ENCODE data around the gene CUX1. TPM values are rescaled to one million over a fixed set of nuclear protein-coding genes. Genes with fewer than 3 reads are reported as not detected.

The CUX1 gene
- total RNA-seq, 1 experiment from 2014 or later = 116 TPM

GRCh38 chr7:101976411-101976810 lies 159.0 kb downstream of the CUX1 start:
- peaks cover 36% of the 10 kb centered on the region for H3K4me1 Mint-ChIP-seq (ENCODE audit: low read depth, unreplicated experiment)
- POLR2A ChIA-PET = no interaction called here
- peaks cover 10% of the 10 kb centered on the region for H3K9me3 Mint-ChIP-seq (ENCODE audit: unreplicated experiment)
- no peaks in the 10 kb centered on the region for H3K9me3 ChIP-seq
- no peak for TF ChIP-seq CTCF (IDR thresholded peaks at IDR 0.05; ENCODE audit: insufficient read depth in 1 of 2, low read depth in 1 of 2, low read length in 1 of 2, severe bottlenecking in 1 of 2, unreplicated experiment in 1 of 2)
- no peaks in the 10 kb centered on the region; the same call in 1 of the 2 replicates for H3K36me3 ChIP-seq (ENCODE audit: control insufficient read depth, insufficient read depth, low read length)
- CTCF ChIA-PET = no interaction called here
- peaks cover 64% of the 10 kb centered on the region for H3K36me3 Mint-ChIP-seq (ENCODE audit: insufficient read depth, unreplicated experiment)
- H3K27ac Mint-ChIP-seq (ENCODE audit: unreplicated experiment) = peak overlapping the region; percentile 34
- no peak overlapping the region for H3K4me3 ChIP-seq (ENCODE audit: low read depth, low read length)
- no peaks in the 10 kb centered on the region for H3K27me3 Mint-ChIP-seq (ENCODE audit: insufficient read depth, unreplicated experiment)
- no peak for DNase-seq
- peaks cover 18% of the 10 kb centered on the region for H3K4me1 ChIP-seq
- no TSS peak for BruUV-seq (replicated peaks)
- no peaks in the 10 kb centered on the region for H3K27me3 ChIP-seq (replicated peaks; ENCODE audit: control insufficient read depth, insufficient read depth, low read length)
- intact Hi-C loops (cut with micrococcal nuclease; ENCODE audit: unreplicated experiment) = no loop called here
- H3K4me3 Mint-ChIP-seq (ENCODE audit: unreplicated experiment) = no peak overlapping the region

GRCh38 chr7:101977249-101977648 lies 159.8 kb downstream of the CUX1 start:
- no peak for DNase-seq
- Histone ChIP-seq H3K4me1 (peaks cover 18% of the 10 kb centered on the region), H3K9me3 (no peaks in the 10 kb centered on the region), H3K4me3 (ENCODE audit: low read depth, low read length) (no peak overlapping the region), H3K27me3 (replicated peaks; ENCODE audit: control insufficient read depth, insufficient read depth, low read length) (no peaks in the 10 kb centered on the region), H3K36me3 (ENCODE audit: control insufficient read depth, insufficient read depth, low read length) (no peaks in the 10 kb centered on the region; the same call in 1 of the 2 replicates)
- peaks cover 10% of the 10 kb centered on the region for H3K9me3 Mint-ChIP-seq (ENCODE audit: unreplicated experiment)
- peaks cover 67% of the 10 kb centered on the region for H3K36me3 Mint-ChIP-seq (ENCODE audit: insufficient read depth, unreplicated experiment)
- ChIA-PET CTCF (no interaction called here), POLR2A (no interaction called here)
- no TSS peak for BruUV-seq (replicated peaks)
- peaks cover 35% of the 10 kb centered on the region for H3K4me1 Mint-ChIP-seq (ENCODE audit: low read depth, unreplicated experiment)
- no peak overlapping the region for H3K4me3 Mint-ChIP-seq (ENCODE audit: unreplicated experiment)
- TF ChIP-seq CTCF (IDR thresholded peaks at IDR 0.05; ENCODE audit: insufficient read depth in 1 of 2, low read depth in 1 of 2, low read length in 1 of 2, severe bottlenecking in 1 of 2, unreplicated experiment in 1 of 2) = no peak
- H3K27me3 Mint-ChIP-seq (ENCODE audit: insufficient read depth, unreplicated experiment) = no peaks in the 10 kb centered on the region
- intact Hi-C loops (cut with micrococcal nuclease; ENCODE audit: unreplicated experiment) = no loop called here
- H3K27ac Mint-ChIP-seq (ENCODE audit: unreplicated experiment) = no peak overlapping the region

- Mint-ChIP-seq H3K4me1 (ENCODE audit: low read depth, unreplicated experiment) (peaks cover 29% of the 10 kb centered on the region), H3K27ac (ENCODE audit: unreplicated experiment) (peak overlapping the region; percentile 84), H3K27me3 (ENCODE audit: insufficient read depth, unreplicated experiment) (no peaks in the 10 kb centered on the region), H3K4me3 (ENCODE audit: unreplicated experiment) (no peak overlapping the region), H3K36me3 (ENCODE audit: insufficient read depth, unreplicated experiment) (peaks cover 69% of the 10 kb centered on the region), H3K9me3 (ENCODE audit: unreplicated experiment) (peaks cover 10% of the 10 kb centered on the region)
- TF ChIP-seq CTCF (IDR thresholded peaks at IDR 0.05; ENCODE audit: insufficient read depth in 1 of 2, low read depth in 1 of 2, low read length in 1 of 2, severe bottlenecking in 1 of 2, unreplicated experiment in 1 of 2) = no peak
- POLR2A ChIA-PET = no interaction called here
- DNase-seq = no peak
- intact Hi-C loops (cut with micrococcal nuclease; ENCODE audit: unreplicated experiment) = no loop called here
- BruUV-seq (replicated peaks) = no TSS peak
- peaks cover 18% of the 10 kb centered on the region for H3K4me1 ChIP-seq
- peaks cover 5% of the 10 kb centered on the region; the same call in 1 of the 2 replicates for H3K9me3 ChIP-seq
- H3K27me3 ChIP-seq (replicated peaks; ENCODE audit: control insufficient read depth, insufficient read depth, low read length) = no peaks in the 10 kb centered on the region
- CTCF ChIA-PET = no interaction called here
- H3K4me3 ChIP-seq (ENCODE audit: low read depth, low read length) = no peak overlapping the region
- H3K36me3 ChIP-seq (ENCODE audit: control insufficient read depth, insufficient read depth, low read length) = no peaks in the 10 kb centered on the region; the same call in 1 of the 2 replicates
Measured at GRCh38 chr7:101978683-101979082, 161.3 kb downstream of the CUX1 start.

Measured in Caco-2 (cell line).